Measurements from ENCODE around the gene CHD6. TPM values are rescaled to one million over a fixed set of nuclear protein-coding genes. Genes with fewer than 3 reads are reported as not detected.

CHD6 gene
- total and polyA plus RNA-seq, 2 of the 13 experiments (the other 11 are each of a cell fraction or from before 2014, with no cell fraction given): 14.4 to 52.0 TPM

DNA sequence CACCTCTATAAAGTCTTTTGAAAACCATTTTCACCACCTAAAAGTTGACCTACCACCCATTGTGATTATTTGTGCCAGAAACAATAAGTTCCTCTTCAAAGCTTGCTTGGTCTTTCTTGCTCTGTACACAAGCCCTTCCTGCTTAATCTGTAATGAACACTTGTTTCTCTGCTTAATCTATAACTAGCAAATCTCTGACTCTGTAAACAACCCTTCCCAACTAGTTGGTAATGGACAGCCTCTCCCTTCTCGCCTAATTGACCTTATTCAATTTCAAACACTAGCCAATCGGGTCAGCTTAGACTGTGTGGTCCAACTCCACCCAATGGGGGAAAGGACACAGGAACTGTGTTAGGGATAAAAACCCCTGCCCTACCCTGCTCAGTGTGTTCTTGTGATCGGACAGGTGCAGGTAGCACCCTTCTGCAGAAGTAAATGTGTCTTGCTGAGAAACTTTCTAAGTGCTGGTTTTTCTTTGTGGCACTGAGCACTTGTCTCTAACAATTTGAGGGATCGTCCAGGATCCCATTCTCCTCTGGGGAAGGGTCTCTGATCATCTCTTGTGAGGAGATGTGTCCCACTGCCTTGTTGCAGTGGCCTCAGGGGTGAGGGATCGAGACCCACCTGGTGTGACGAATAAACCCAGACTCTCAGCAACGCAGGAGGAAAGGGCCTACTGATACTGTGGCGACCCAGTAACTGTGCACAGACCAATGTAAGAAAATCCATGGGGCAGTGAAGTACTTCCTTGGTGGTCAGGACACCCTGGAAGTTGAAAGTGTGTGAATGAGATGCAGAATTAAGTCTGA is 23.5 kb downstream of the CHD6 start (continued):
- TF ChIP-seq, protein P1, sequence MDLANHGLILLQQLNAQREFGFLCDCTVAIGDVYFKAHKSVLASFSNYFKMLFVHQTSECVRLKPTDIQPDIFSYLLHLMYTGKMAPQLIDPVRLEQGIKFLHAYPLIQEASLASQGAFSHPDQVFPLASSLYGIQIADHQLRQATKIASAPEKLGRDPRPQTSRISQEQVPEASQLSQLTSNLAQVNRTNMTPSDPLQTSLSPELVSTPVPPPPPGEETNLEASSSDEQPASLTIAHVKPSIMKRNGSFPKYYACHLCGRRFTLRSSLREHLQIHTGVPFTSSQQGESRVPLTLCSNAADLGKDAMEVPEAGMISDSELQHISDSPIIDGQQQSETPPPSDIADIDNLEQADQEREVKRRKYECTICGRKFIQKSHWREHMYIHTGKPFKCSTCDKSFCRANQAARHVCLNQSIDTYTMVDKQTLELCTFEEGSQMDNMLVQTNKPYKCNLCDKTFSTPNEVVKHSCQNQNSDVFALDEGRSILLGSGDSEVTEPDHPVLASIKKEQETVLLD (CRISPR knock-in tag; IDR thresholded peaks at IDR 0.05; ENCODE audit: low read depth): no peak
- TF ChIP-seq, protein P2, sequence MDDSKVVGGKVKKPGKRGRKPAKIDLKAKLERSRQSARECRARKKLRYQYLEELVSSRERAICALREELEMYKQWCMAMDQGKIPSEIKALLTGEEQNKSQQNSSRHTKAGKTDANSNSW (CRISPR knock-in tag; IDR thresholded peaks at IDR 0.05; ENCODE audit: borderline replicate concordance): no peak
- no peak for TF ChIP-seq IRX3 (CRISPR knock-in tag; IDR thresholded peaks at IDR 0.05; ENCODE audit: borderline replicate concordance, low read depth)
- no peak for TF ChIP-seq ZNF382 (CRISPR knock-in tag; IDR thresholded peaks at IDR 0.05; ENCODE audit: borderline replicate concordance)
- TF ChIP-seq ZNF160 (CRISPR knock-in tag; IDR thresholded peaks at IDR 0.05): no peak
- TF ChIP-seq KLF9 (CRISPR knock-in tag; IDR thresholded peaks at IDR 0.05; ENCODE audit: low read depth): no peak; the same call in 1 of the 2 replicates
- TF ChIP-seq ZNF709 (CRISPR knock-in tag; IDR thresholded peaks at IDR 0.05): no peak
- TF ChIP-seq ZNF558 (CRISPR knock-in tag; IDR thresholded peaks at IDR 0.05; ENCODE audit: borderline replicate concordance): no peak
- no peak for TF ChIP-seq DR1 (CRISPR knock-in tag; IDR thresholded peaks at IDR 0.05)
- TF ChIP-seq NR3C1 (CRISPR knock-in tag; IDR thresholded peaks at IDR 0.05): no peak
- TF ChIP-seq ZBTB21 (CRISPR knock-in tag; IDR thresholded peaks at IDR 0.05): no peak
- no peak for TF ChIP-seq KLF15 (CRISPR knock-in tag; IDR thresholded peaks at IDR 0.05; ENCODE audit: borderline replicate concordance)
- TF ChIP-seq FOXA3 (CRISPR knock-in tag; IDR thresholded peaks at IDR 0.05): peak; percentile 99
- TF ChIP-seq MIER3 (CRISPR knock-in tag; IDR thresholded peaks at IDR 0.05; ENCODE audit: borderline replicate concordance): peak; percentile 81
- no peak for TF ChIP-seq NR2C2 (CRISPR knock-in tag; IDR thresholded peaks at IDR 0.05; ENCODE audit: borderline replicate concordance)
- no peak for TF ChIP-seq ZNF256 (CRISPR knock-in tag; conservative IDR thresholded peaks at IDR 0.05)
- TF ChIP-seq, protein P3, sequence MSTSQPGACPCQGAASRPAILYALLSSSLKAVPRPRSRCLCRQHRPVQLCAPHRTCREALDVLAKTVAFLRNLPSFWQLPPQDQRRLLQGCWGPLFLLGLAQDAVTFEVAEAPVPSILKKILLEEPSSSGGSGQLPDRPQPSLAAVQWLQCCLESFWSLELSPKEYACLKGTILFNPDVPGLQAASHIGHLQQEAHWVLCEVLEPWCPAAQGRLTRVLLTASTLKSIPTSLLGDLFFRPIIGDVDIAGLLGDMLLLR (CRISPR knock-in tag; IDR thresholded peaks at IDR 0.05): no peak
- peak; percentile 81; the same call in 1 of the 2 replicates for TF ChIP-seq ZNF772 (CRISPR knock-in tag; IDR thresholded peaks at IDR 0.05)
- no peak for TF ChIP-seq RBM22 (optimal IDR thresholded peaks at IDR 0.05; ENCODE audit: low read length)
- peak; percentile 75; the same call in 1 of the 2 replicates for TF ChIP-seq FOXK2 (IDR thresholded peaks at IDR 0.05)
- no peak for TF ChIP-seq HOXA3 (CRISPR knock-in tag; IDR thresholded peaks at IDR 0.05)
- TF ChIP-seq, protein P4, sequence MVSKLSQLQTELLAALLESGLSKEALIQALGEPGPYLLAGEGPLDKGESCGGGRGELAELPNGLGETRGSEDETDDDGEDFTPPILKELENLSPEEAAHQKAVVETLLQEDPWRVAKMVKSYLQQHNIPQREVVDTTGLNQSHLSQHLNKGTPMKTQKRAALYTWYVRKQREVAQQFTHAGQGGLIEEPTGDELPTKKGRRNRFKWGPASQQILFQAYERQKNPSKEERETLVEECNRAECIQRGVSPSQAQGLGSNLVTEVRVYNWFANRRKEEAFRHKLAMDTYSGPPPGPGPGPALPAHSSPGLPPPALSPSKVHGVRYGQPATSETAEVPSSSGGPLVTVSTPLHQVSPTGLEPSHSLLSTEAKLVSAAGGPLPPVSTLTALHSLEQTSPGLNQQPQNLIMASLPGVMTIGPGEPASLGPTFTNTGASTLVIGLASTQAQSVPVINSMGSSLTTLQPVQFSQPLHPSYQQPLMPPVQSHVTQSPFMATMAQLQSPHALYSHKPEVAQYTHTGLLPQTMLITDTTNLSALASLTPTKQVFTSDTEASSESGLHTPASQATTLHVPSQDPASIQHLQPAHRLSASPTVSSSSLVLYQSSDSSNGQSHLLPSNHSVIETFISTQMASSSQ (IDR thresholded peaks at IDR 0.05; ENCODE audit: low read depth): peak; percentile 96
- TF ChIP-seq, protein P4 (CRISPR knock-in tag; IDR thresholded peaks at IDR 0.05; ENCODE audit: borderline replicate concordance): peak; percentile 94

All from HepG2 (cell line).